Activated T-cell treated with anti-CD3 and anti-CD28 coated beads, Interleukin-2, amount 50 U/mL, for 24 hours (primary cell): ENCODE measurements around the gene ZBTB33.

Experiments used
- DNase-seq: peaks from one replicate; pipeline ENCODE4 v3.0.0-alpha.2; 2020
- H3K27ac Mint-ChIP-seq: 2 replicates; pipeline ENCODE4 v1.8.0; 2020; ENCODE audit warnings: mild to moderate bottlenecking, mixed read lengths
- H3K27me3 Mint-ChIP-seq: 2 replicates; pipeline ENCODE4 v1.8.0; 2020; ENCODE audit warnings: mixed read lengths
- H3K36me3 Mint-ChIP-seq: 2 replicates; pipeline ENCODE4 v1.8.0; 2020; ENCODE audit warnings: low read depth, mixed read lengths
- H3K4me1 Mint-ChIP-seq: 2 replicates; pipeline ENCODE4 v1.8.0; 2020; ENCODE audit warnings: low read depth, mixed read lengths
- H3K4me3 Mint-ChIP-seq: 2 replicates; pipeline ENCODE4 v1.8.0; 2020; ENCODE audit warnings: mild to moderate bottlenecking, moderate library complexity, mixed read lengths
- H3K9me3 Mint-ChIP-seq: 2 replicates; pipeline ENCODE4 v1.8.0; 2020; ENCODE audit warnings: mixed read lengths

ZBTB33 gene

GRCh38 chrX:120244395-120244734, 6.2 kb upstream of the ZBTB33 start:
- Mint-ChIP-seq H3K9me3 (no peaks in the 10 kb centered on the region), H3K27ac (peak overlapping the region; percentile 88), H3K27me3 (peaks cover 33% of the 10 kb centered on the region), H3K4me3 (peak overlapping the region; percentile 84), H3K36me3 (peaks cover 8% of the 10 kb centered on the region), H3K4me1 (peaks cover 19% of the 10 kb centered on the region)
- DNase-seq: no peak

- Mint-ChIP-seq H3K36me3 (peaks cover 8% of the 10 kb centered on the region), H3K4me3 (peak overlapping the region; percentile 84), H3K9me3 (no peaks in the 10 kb centered on the region), H3K27ac (peak overlapping the region; percentile 88), H3K4me1 (peaks cover 20% of the 10 kb centered on the region), H3K27me3 (peaks cover 34% of the 10 kb centered on the region)
- DNase-seq: peak; percentile 68
Measured at GRCh38 chrX:120244735-120245498, 5.7 kb upstream of the ZBTB33 start.

DNA sequence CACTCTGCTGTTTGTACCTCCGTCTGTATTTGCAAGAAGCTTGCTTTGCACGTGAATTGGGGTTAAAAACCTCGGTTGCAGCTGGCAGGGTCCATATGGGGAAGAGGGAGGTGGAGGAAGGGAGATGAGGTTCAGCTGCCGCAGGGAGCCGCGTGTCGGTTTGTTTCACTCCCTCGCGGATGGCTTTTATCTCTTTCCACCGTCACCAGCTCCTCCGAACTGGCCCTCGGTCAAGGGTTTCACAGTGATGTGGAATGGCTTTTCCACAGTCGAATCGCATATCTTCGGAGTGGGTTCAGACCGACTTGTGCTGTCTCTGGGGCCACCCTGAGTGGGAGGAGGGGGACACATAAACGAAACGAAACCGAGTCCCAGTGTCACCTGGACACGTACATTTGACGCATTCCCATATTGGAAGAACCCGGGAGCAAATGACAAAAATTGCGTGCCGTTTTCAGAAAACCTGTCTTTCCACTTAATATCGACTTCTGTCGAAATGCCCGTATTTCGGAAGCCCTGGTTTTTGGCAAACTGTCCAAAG, 929 bp downstream of the ZBTB33 start:
- Mint-ChIP-seq H3K4me3 (peak overlapping the region; percentile 91), H3K27ac (peak overlapping the region; percentile 95), H3K36me3 (peaks cover 41% of the 10 kb centered on the region), H3K9me3 (no peaks in the 10 kb centered on the region), H3K27me3 (peaks cover 22% of the 10 kb centered on the region), H3K4me1 (peaks cover 22% of the 10 kb centered on the region)
- DNase-seq: peak; percentile 49

- peaks cover 27% of the 10 kb centered on the region for H3K4me1 Mint-ChIP-seq
- H3K9me3 Mint-ChIP-seq: no peaks in the 10 kb centered on the region
- DNase-seq: no peak
- no peak overlapping the region for H3K27ac Mint-ChIP-seq
- peaks cover 23% of the 10 kb centered on the region for H3K27me3 Mint-ChIP-seq
- H3K4me3 Mint-ChIP-seq: no peak overlapping the region
- H3K36me3 Mint-ChIP-seq: peaks cover 57% of the 10 kb centered on the region
Measured at GRCh38 chrX:120253784-120254183, 3.2 kb downstream of the ZBTB33 start.

- H3K4me3 Mint-ChIP-seq: no peak overlapping the region
- no peaks in the 10 kb centered on the region for H3K9me3 Mint-ChIP-seq
- peaks cover 24% of the 10 kb centered on the region for H3K36me3 Mint-ChIP-seq
- peaks cover 17% of the 10 kb centered on the region for H3K27me3 Mint-ChIP-seq
- DNase-seq: no peak
- no peak overlapping the region for H3K27ac Mint-ChIP-seq
- peaks cover 14% of the 10 kb centered on the region for H3K4me1 Mint-ChIP-seq
Measured at GRCh38 chrX:120260369-120260768, 9.8 kb downstream of the ZBTB33 start.

GRCh38 chrX:120262859-120263708, 12.5 kb downstream of the ZBTB33 start:
- no peak overlapping the region for H3K27ac Mint-ChIP-seq

DNA sequence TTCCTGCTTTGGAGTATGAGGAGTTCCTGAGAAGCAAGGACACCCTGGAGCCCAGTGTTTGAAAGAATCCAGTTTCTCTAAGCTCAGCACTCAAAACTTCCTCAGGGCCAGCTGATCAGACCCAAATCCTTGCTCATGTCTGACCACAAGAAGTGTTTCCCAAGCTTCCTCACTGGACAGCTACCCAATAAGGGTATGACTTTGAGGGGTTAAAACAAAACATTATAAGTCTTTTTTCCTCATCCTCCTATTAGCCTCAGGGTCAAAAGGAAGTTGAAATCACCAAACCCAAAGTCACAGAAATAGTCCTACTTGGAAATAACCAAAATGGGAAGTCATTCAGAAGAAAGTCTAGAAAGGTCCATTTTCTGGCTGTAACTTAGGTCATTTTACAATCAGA, 13.7 kb downstream of the ZBTB33 start:
- no peak overlapping the region for H3K4me3 Mint-ChIP-seq
- peaks cover 6% of the 10 kb centered on the region for H3K27me3 Mint-ChIP-seq
- peaks cover 4% of the 10 kb centered on the region for H3K4me1 Mint-ChIP-seq
- no peak for DNase-seq
- no peaks in the 10 kb centered on the region for H3K36me3 Mint-ChIP-seq
- H3K27ac Mint-ChIP-seq: no peak overlapping the region
- H3K9me3 Mint-ChIP-seq: no peaks in the 10 kb centered on the region

More at GRCh38 chrX:120262859-120263708, 12.5 kb downstream of the ZBTB33 start:
- H3K4me3 Mint-ChIP-seq: no peak overlapping the region
- peaks cover 4% of the 10 kb centered on the region for H3K36me3 Mint-ChIP-seq
- H3K4me1 Mint-ChIP-seq: no peaks in the 10 kb centered on the region
- H3K27me3 Mint-ChIP-seq: peaks cover 8% of the 10 kb centered on the region
- no peaks in the 10 kb centered on the region for H3K9me3 Mint-ChIP-seq
- no peak for DNase-seq

- Mint-ChIP-seq H3K9me3 (no peaks in the 10 kb centered on the region), H3K4me3 (no peak overlapping the region), H3K4me1 (peaks cover 10% of the 10 kb centered on the region), H3K36me3 (no peaks in the 10 kb centered on the region), H3K27ac (peak overlapping the region; percentile 11), H3K27me3 (peaks cover 15% of the 10 kb centered on the region)
- no peak for DNase-seq
Measured at GRCh38 chrX:120269373-120270035, 18.9 kb downstream of the ZBTB33 start.

GRCh38 chrX:120270567-120270966, 20.0 kb downstream of the ZBTB33 start:
- Mint-ChIP-seq H3K4me3 (no peak overlapping the region), H3K9me3 (no peaks in the 10 kb centered on the region), H3K4me1 (peaks cover 10% of the 10 kb centered on the region), H3K27me3 (peaks cover 23% of the 10 kb centered on the region), H3K27ac (no peak overlapping the region), H3K36me3 (no peaks in the 10 kb centered on the region)
- no peak for DNase-seq

DNA sequence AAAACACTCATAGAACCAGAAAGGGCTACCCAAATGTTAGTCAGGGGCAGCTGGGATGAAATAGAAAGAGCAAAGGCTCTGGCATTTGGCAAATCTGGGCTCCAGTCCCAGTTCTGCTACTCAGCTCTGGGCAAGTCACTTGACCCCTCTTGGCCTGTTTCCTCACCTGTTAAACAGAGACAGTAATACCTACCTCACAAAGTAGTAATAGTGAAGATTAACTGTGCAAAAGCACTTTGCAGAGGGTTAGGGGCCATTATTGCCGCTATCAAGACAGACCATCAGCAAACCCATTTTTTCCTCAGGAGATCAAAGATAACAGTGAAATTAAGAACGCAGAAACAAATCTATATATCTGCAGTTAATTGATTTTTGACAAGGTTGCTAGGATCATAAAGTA, 20.6 kb downstream of the ZBTB33 start:
- no peak for DNase-seq
- Mint-ChIP-seq H3K4me1 (peaks cover 10% of the 10 kb centered on the region), H3K4me3 (no peak overlapping the region), H3K36me3 (no peaks in the 10 kb centered on the region), H3K9me3 (no peaks in the 10 kb centered on the region), H3K27ac (no peak overlapping the region), H3K27me3 (peaks cover 27% of the 10 kb centered on the region)

GRCh38 chrX:120274145-120274544, 23.5 kb downstream of the ZBTB33 start:
- H3K9me3 Mint-ChIP-seq: no peaks in the 10 kb centered on the region
- DNase-seq: no peak
- H3K27ac Mint-ChIP-seq: no peak overlapping the region

GRCh38 chrX:120274958-120275357, 24.3 kb downstream of the ZBTB33 start:
- H3K4me1 Mint-ChIP-seq: peaks cover under 1% of the 10 kb centered on the region
- no peaks in the 10 kb centered on the region for H3K36me3 Mint-ChIP-seq
- peaks cover 41% of the 10 kb centered on the region for H3K27me3 Mint-ChIP-seq
- DNase-seq: no peak
- no peaks in the 10 kb centered on the region for H3K9me3 Mint-ChIP-seq
- no peak overlapping the region for H3K27ac Mint-ChIP-seq
- H3K4me3 Mint-ChIP-seq: no peak overlapping the region

More at GRCh38 chrX:120274145-120274544, 23.5 kb downstream of the ZBTB33 start:
- no peak overlapping the region for H3K4me3 Mint-ChIP-seq
- no peaks in the 10 kb centered on the region for H3K36me3 Mint-ChIP-seq
- peaks cover 8% of the 10 kb centered on the region for H3K4me1 Mint-ChIP-seq
- peaks cover 43% of the 10 kb centered on the region for H3K27me3 Mint-ChIP-seq

DNA sequence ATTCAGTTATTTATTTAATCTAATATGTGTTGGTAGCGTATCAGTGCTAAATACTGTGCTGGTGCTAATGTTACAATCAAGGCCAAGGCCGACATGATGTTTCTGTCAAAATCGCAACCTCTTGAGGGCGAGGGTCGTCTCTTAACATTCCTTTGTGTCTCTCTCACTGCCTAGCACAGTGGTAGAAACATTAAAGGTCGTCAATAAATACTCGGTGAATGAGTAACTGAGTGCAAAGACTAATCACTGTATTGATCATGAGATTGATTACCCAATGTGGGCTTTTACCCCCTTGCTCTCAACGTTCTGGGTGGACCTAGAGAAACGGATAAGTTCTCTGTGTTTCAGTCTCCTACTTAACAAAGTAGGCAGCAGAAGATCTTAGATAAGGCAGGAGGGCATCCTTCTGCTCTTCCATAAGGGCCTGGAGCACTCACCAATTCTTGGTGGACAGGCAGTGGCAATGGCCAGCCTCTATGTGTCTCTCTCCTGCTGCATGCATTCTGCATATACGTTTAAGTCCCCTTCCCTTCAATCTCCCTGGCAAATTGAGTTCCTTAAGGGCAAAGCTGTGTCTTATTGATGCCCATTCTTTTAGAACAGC, 30.5 kb downstream of the ZBTB33 start:
- DNase-seq: no peak
- H3K4me3 Mint-ChIP-seq: no peak overlapping the region

GRCh38 chrX:120281761-120282160, 31.1 kb downstream of the ZBTB33 start:
- Mint-ChIP-seq H3K4me3 (no peak overlapping the region), H3K9me3 (no peaks in the 10 kb centered on the region), H3K4me1 (no peaks in the 10 kb centered on the region), H3K36me3 (no peaks in the 10 kb centered on the region), H3K27me3 (peaks cover 43% of the 10 kb centered on the region), H3K27ac (no peak overlapping the region)
- DNase-seq: no peak

More for the DNA sequence above, 30.5 kb downstream of the ZBTB33 start:
- Mint-ChIP-seq H3K27me3 (peaks cover 45% of the 10 kb centered on the region), H3K36me3 (no peaks in the 10 kb centered on the region), H3K9me3 (no peaks in the 10 kb centered on the region), H3K27ac (no peak overlapping the region), H3K4me1 (no peaks in the 10 kb centered on the region)
